K562 (cell line): ENCODE measurements around the gene SAMD13. TPM values are rescaled to one million over a fixed set of nuclear protein-coding genes. Genes with fewer than 3 reads are reported as not detected.

Experiments used
- ATF7 ChIP-seq: fragments of 450-650 bp; IDR thresholded peaks from 2 replicates; pipeline ENCODE4 v1.7.1; 2014; ENCODE audit warnings: mild to moderate bottlenecking, moderate library complexity
- E2F8 ChIP-seq: fragments of 450-650 bp; IDR thresholded peaks from 2 replicates; pipeline ENCODE4 v1.7.1; 2018; ENCODE audit warnings: mild to moderate bottlenecking, low read depth; ENCODE audit not compliant: partially characterized antibody
- RB1 ChIP-seq: fragments of 450-650 bp; IDR thresholded peaks from 2 replicates; pipeline ENCODE4 v1.6.1; 2017; ENCODE audit warnings: low read depth, mild to moderate bottlenecking
- SLC30A9 ChIP-seq: fragments of 250-450 bp; sonication (Bioruptor Pico); IDR thresholded peaks from 2 replicates; pipeline ENCODE4 v1.8.0; 2022; ENCODE audit warnings: mild to moderate bottlenecking, moderate library complexity
- ZC3H11A ChIP-seq: IDR thresholded peaks from 2 replicates; pipeline ENCODE4 v1.6.1; 2012; ENCODE audit warnings: low read depth, low read length, improper control_type of control experiment
- ZNF609 ChIP-seq: sonication (generic); formaldehyde crosslinking; IDR thresholded peaks from 2 replicates; pipeline ENCODE4 v1.8.1; 2023; ENCODE audit warnings: missing genetic modification reagents, mild to moderate bottlenecking, borderline replicate concordance
- polyA plus RNA-seq, 8 experiments: library from polyadenylated mRNA; depleted of rRNA in 4 of 8; stranded (reverse) in 5 of 8; unstranded in 3 of 8; fragments of >200 nt; fragmentation: Nextera tagmentation in 2 of 8; fragmentation: Illumina TruSeq in 1 of 8; extraction: Ambion mirVana in 2 of 8; extraction: Trizol in 1 of 8; gene quantifications; 2 replicates each; pipeline versions ENCODE4 v1.2.1 to v1.2.3, GENCODE V29; 2011 to 2014; ENCODE audit warnings: inconsistent platforms in 1 of 8, missing spikeins in 1 of 8
- total RNA-seq, 7 experiments: library from RNA; depleted of rRNA in 6 of 7; stranded (reverse); fragments of >200 nt in 6 of 7; fragmentation: Illumina TruSeq in 2 of 7; extraction: Trizol in 2 of 7; gene quantifications; 2 replicates each; pipeline versions ENCODE4 v1.2.1 to v1.2.3, GENCODE V29; 2011 to 2021; ENCODE audit warnings: low replicate concordance in 1 of 7

Gene SAMD13
- total and polyA plus RNA-seq, 9 of the 15 experiments (the other 6 are each of a cell fraction or from before 2014, with no cell fraction given) = 0.78 to 2.7 (median 1.00) TPM

- TF ChIP-seq ATF7 (0 out of 2 replicates have a peak, but pooled peaks have one; percentile 18), E2F8 (no peak), ZC3H11A (no peak), RB1 (no peak), ZNF609 (CRISPR knock-in tag) (no peak), SLC30A9 (CRISPR knock-in tag) (no peak)
Measured at GRCh38 chr1:84365225-84366221, 64.0 kb downstream of the SAMD13 start (continued).
